GM10266 (cell line): ENCODE results near the gene ABHD16A.

Experiments used
- DNase-seq: peaks from one replicate; pipeline ENCODE4 v3.0.0; 2012; ENCODE audit errors: extremely low spot score
- TF ChIP-seq, protein P1 (sequence below): IDR thresholded peaks from 2 replicates; pipeline ENCODE4 v1.5.1; 2012; ENCODE audit warnings: mild to moderate bottlenecking, low read depth; ENCODE audit not compliant: control insufficient read depth, insufficient read depth; ENCODE audit errors: missing control alignments

The ABHD16A gene

DNA sequence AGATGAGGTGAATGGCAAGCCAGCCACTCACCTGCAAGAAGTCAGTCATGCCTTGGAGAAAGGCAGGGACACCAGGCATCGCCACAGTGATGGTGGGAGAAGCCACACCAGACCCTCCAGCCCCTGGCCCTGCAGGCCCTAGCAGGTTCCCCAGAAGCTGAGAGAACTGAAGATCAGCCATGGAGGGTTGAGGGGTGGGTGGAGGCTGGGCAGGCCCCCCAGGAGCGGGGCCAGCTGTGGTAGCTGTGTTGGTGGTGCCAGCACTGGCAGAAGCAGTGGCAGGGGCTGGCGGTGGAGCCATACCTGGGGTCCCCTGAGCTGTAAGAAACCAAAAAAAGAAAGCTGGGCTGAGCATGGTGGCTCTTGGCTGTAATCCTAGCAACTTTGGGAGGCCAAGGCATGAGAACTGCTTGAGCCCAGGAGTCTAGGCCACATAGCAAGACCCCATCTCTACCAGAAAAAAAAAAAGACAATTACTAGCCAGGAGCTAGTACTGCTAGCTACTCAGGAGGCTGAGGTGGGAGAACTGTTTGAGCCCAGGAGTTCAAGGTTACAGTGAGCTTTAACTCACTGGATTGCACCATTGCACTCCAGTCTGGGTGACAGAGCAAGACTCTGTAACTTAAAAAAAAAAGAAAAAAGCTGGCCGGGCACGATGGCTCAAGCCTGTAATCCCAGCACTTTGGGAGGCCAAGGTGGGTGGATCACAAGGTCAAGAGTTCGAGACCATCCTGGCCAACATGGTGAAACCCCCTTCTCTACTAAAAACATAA lies 60.1 kb downstream of the ABHD16A start:
- DNase-seq: no peak
- TF ChIP-seq, protein P1, sequence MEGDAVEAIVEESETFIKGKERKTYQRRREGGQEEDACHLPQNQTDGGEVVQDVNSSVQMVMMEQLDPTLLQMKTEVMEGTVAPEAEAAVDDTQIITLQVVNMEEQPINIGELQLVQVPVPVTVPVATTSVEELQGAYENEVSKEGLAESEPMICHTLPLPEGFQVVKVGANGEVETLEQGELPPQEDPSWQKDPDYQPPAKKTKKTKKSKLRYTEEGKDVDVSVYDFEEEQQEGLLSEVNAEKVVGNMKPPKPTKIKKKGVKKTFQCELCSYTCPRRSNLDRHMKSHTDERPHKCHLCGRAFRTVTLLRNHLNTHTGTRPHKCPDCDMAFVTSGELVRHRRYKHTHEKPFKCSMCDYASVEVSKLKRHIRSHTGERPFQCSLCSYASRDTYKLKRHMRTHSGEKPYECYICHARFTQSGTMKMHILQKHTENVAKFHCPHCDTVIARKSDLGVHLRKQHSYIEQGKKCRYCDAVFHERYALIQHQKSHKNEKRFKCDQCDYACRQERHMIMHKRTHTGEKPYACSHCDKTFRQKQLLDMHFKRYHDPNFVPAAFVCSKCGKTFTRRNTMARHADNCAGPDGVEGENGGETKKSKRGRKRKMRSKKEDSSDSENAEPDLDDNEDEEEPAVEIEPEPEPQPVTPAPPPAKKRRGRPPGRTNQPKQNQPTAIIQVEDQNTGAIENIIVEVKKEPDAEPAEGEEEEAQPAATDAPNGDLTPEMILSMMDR: no peak

DNA sequence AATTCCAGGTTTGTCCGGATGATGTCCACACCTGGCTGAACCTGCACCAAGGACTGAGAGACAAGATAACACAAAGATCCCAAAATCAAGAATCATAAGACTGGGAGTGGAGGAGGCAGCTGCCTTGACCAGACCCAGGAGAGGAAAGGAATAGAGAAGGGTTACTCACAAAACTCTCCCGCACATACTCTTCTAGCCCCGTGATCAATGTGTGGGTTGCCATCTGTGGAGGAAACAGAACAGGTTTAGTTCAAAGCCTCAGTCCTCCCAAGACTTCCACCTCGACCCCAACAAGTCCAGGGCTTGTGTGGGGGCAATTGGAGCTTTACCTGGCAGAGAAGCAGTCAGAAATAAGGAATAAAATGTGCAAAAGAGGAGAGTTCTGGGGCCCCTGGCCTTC lies 61.8 kb downstream of the ABHD16A start:
- DNase-seq: no peak
- TF ChIP-seq, protein P1: no peak

DNA sequence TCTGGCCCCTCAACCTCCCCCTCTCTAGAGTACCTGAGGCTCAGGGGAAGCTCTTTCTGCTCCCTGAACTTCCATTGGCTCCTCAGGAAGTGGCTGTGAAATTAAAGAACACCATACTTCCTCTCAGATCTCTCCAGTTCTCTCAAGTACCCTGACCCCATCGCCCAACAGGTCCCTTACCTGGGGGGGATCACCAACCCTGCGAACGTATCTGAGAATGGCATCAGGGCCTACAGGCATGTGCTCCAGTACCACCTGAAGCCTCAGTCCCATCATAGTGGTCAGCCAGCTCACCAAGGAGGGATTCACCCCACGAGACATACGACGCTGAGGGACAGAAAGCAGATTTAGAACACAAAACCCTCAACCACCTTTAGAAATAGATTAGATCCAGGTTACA lies 62.5 kb downstream of the ABHD16A start:
- TF ChIP-seq, protein P1: no peak
- no peak for DNase-seq

DNA sequence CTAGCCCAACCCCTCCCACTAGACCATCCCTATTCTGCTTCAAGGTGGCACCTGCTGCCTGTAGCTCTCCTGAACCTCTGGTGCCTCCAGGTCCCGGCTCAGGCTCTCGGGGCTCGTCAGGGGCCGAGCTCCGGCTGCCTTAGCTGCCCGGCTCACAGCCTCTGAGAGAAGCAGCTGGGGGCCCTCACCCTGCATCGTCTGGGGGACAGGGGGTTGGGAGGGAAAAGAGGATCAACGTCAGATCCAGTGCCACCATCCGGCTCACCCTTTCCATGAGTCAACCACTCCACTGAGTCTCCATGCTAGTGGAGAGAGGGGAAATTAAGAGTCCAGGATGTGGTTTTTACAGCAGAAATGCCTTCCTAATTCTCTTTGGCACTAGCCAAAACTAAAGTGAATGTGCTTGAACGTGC lies 63.7 kb downstream of the ABHD16A start:
- TF ChIP-seq, protein P1: no peak
- DNase-seq: no peak

DNA sequence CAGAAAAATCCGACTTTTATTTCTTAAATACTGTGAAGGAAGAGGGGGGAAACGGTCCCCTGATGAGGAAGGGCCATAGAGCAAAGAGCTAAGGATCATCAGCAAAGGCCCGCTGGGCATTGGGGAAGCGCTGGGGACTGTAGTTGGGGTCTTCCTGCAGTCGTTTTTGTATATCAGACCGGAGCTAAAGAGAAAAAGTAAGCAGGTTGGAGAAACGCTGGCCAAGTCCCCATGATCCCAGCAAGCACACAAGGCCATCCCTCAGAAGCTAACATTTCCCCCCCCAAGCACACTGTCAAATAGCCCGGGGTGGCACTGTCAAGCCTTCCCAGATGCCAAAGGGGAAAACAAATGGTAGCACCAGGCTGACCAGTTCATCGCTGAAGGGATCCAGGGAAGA lies 64.1 kb downstream of the ABHD16A start:
- TF ChIP-seq, protein P1: no peak
- DNase-seq: no peak
